Measurements from ENCODE around the gene UBASH3A. TPM values are rescaled to one million over a fixed set of nuclear protein-coding genes. Genes with fewer than 3 reads are reported as not detected.

The UBASH3A gene
- total and polyA plus RNA-seq, 7 donors = 0.06 to 0.21 TPM; not detected in 5

GRCh38 chr21:42491328-42491727 lies 87.6 kb downstream of the UBASH3A start:
- Histone ChIP-seq H3K27ac (no peak overlapping the region), H3K36me3 (ENCODE audit: insufficient read depth in 1 of 2, low read depth in 1 of 2) (no peaks in the 10 kb centered on the region), H3K9me3 (no peaks in the 10 kb centered on the region), H3K27me3 (ENCODE audit: insufficient read depth in 3 of 3, low read length in 2 of 3) (peaks cover 0 to 6% (median 0%) of the 10 kb centered on the region in 3 donors), H3K4me3 (no peak overlapping the region), H3K4me1 (peaks cover 5% of the 10 kb centered on the region)
- WGBS, 3 donors = 58 to 66% (median 63%) methylated on average over 1 of the region's 1 CpG
- DNase-seq (no peak), ATAC-seq (no peak)
- intact Hi-C loops (cut with DNase I) = no loop called here
- TF ChIP-seq CTCF (IDR thresholded peaks at IDR 0.05) = no peak

- no peak for TF ChIP-seq CTCF (IDR thresholded peaks at IDR 0.05)
- H3K9me3 ChIP-seq = no peaks in the 10 kb centered on the region
- no peak for ATAC-seq
- no peak for DNase-seq
- peaks cover 5% of the 10 kb centered on the region for H3K4me1 ChIP-seq
- H3K27ac ChIP-seq = no peak overlapping the region
- H3K36me3 ChIP-seq (ENCODE audit: insufficient read depth in 1 of 2, low read depth in 1 of 2) = no peaks in the 10 kb centered on the region
- WGBS, 3 donors = 67 to 72% (median 70%) methylated on average over 8 of the region's 8 CpGs
- intact Hi-C loops (cut with DNase I) = no loop called here
- H3K27me3 ChIP-seq (ENCODE audit: insufficient read depth in 3 of 3, low read length in 2 of 3) = peaks cover 0 to 6% (median 0%) of the 10 kb centered on the region in 3 donors
- H3K4me3 ChIP-seq = no peak overlapping the region
These were observed 88.5 kb downstream of the UBASH3A start for GRCh38 chr21:42492201-42492600.

GRCh38 chr21:42493109-42494060 lies 89.7 kb downstream of the UBASH3A start:
- Histone ChIP-seq H3K27me3 (ENCODE audit: insufficient read depth in 3 of 3, low read length in 2 of 3) (no peaks in the 10 kb centered on the region), H3K4me1 (peaks cover 5% of the 10 kb centered on the region), H3K9me3 (no peaks in the 10 kb centered on the region), H3K4me3 (no peak overlapping the region), H3K36me3 (ENCODE audit: insufficient read depth in 1 of 2, low read depth in 1 of 2) (no peaks in the 10 kb centered on the region), H3K27ac (no peak overlapping the region)
- no peak for ATAC-seq
- no peak for TF ChIP-seq CTCF (IDR thresholded peaks at IDR 0.05)
- intact Hi-C loops (cut with DNase I) = no loop called here
- DNase-seq = no peak
- WGBS, 3 donors = 81 to 86% (median 84%) methylated on average over 13 of the region's 13 CpGs

GRCh38 chr21:42495027-42495426 lies 91.3 kb downstream of the UBASH3A start:
- DNase-seq (no peak), ATAC-seq (no peak)
- intact Hi-C loops (cut with DNase I) = no loop called here
- Histone ChIP-seq H3K27me3 (ENCODE audit: insufficient read depth in 3 of 3, low read length in 2 of 3) (no peaks in the 10 kb centered on the region), H3K27ac (no peak overlapping the region), H3K9me3 (no peaks in the 10 kb centered on the region), H3K4me3 (no peak overlapping the region), H3K36me3 (ENCODE audit: insufficient read depth in 1 of 2, low read depth in 1 of 2) (no peaks in the 10 kb centered on the region), H3K4me1 (peaks cover 5% of the 10 kb centered on the region)
- 92 to 95% (median 93%) methylated on average over 5 of the region's 5 CpGs for WGBS, 3 donors
- TF ChIP-seq CTCF (IDR thresholded peaks at IDR 0.05) = no peak
